Mesothelial cell of epicardium (in vitro differentiated cells): ENCODE results near the gene NOXA1. TPM values are rescaled to one million over a fixed set of nuclear protein-coding genes. Genes with fewer than 3 reads are reported as not detected.
A peak's percentile ranks its signal among the peaks of the same experiment; 100 is the strongest.

Experiments used
- DNase-seq, 2 experiments: peaks; one replicate each; pipeline ENCODE4 v3.0.0; 2021; ENCODE audit warnings: low spot score in 2 of 2; ENCODE audit not compliant: unreplicated experiment in 2 of 2
- H3K27ac Mint-ChIP-seq: 2 replicates; pipeline ENCODE4 v1.8.0; 2021; ENCODE audit warnings: mixed read lengths
- H3K27me3 Mint-ChIP-seq: 2 replicates; pipeline ENCODE4 v1.8.0; 2021; ENCODE audit warnings: low read depth, mixed read lengths
- H3K36me3 Mint-ChIP-seq: 2 replicates; pipeline ENCODE4 v1.8.0; 2021; ENCODE audit warnings: mixed read lengths
- H3K4me1 Mint-ChIP-seq: 2 replicates; pipeline ENCODE4 v1.8.0; 2021; ENCODE audit warnings: mixed read lengths
- H3K4me3 Mint-ChIP-seq: 2 replicates; pipeline ENCODE4 v1.8.0; 2021; ENCODE audit warnings: mild to moderate bottlenecking, moderate library complexity, mixed read lengths
- H3K9me3 Mint-ChIP-seq: 2 replicates; pipeline ENCODE4 v1.8.0; 2021; ENCODE audit warnings: mixed read lengths
- total RNA-seq: library from RNA; stranded (reverse); gene quantifications from 3 replicates; pipeline ENCODE4 v1.2.1, GENCODE V29; 2021
- TF ChIP-seq, protein P1 (sequence below): fragments of 200-600 bp; sonication (generic); IDR thresholded peaks from one replicate; pipeline ENCODE4 v1.5.0; 2021; ENCODE audit warnings: antibody characterized with exemption; ENCODE audit not compliant: unreplicated experiment

NOXA1 gene
- total RNA-seq, 1 donor from 2014 or later = 22.1 TPM

DNA sequence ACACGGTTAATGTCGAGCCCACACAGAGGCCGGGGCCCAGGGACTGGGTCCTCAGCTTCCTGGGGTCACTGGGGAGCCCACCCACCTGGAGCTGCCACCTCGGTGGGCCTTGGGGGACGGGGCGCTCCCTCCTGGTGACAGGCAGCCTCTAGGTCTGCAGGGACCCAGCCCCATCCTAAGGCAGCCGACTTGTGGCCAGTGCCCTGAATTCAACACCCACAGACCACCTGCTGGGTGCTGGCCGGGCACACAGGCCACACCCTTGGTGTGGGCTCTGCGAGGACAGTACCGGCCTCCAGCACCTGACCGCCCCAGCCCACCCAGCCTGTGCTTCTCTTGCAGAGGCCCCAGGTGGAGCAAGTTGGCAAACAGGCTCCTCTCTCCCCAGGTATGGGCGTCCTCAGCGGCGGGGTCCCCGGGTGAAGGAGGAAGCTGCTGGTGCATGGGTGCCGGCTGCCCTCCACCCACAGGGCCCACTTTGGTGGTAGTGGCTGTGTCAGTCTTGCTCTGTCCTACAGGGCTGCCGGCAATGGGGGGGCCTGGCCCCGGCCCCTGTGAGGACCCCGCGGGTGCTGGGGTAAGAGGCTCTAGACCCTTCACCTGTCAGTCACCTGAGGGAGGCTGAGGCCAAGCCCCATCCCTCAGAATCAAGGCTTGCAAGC is 9.6 kb downstream of the NOXA1 start:
- Mint-ChIP-seq H3K27ac (no peak overlapping the region), H3K27me3 (no peaks in the 10 kb centered on the region), H3K36me3 (no peaks in the 10 kb centered on the region), H3K9me3 (no peaks in the 10 kb centered on the region), H3K4me3 (no peak overlapping the region), H3K4me1 (no peaks in the 10 kb centered on the region)
- DNase-seq = peak in 1 of 2 experiments; percentile 13
- TF ChIP-seq, protein P1, sequence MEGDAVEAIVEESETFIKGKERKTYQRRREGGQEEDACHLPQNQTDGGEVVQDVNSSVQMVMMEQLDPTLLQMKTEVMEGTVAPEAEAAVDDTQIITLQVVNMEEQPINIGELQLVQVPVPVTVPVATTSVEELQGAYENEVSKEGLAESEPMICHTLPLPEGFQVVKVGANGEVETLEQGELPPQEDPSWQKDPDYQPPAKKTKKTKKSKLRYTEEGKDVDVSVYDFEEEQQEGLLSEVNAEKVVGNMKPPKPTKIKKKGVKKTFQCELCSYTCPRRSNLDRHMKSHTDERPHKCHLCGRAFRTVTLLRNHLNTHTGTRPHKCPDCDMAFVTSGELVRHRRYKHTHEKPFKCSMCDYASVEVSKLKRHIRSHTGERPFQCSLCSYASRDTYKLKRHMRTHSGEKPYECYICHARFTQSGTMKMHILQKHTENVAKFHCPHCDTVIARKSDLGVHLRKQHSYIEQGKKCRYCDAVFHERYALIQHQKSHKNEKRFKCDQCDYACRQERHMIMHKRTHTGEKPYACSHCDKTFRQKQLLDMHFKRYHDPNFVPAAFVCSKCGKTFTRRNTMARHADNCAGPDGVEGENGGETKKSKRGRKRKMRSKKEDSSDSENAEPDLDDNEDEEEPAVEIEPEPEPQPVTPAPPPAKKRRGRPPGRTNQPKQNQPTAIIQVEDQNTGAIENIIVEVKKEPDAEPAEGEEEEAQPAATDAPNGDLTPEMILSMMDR = no peak

DNA sequence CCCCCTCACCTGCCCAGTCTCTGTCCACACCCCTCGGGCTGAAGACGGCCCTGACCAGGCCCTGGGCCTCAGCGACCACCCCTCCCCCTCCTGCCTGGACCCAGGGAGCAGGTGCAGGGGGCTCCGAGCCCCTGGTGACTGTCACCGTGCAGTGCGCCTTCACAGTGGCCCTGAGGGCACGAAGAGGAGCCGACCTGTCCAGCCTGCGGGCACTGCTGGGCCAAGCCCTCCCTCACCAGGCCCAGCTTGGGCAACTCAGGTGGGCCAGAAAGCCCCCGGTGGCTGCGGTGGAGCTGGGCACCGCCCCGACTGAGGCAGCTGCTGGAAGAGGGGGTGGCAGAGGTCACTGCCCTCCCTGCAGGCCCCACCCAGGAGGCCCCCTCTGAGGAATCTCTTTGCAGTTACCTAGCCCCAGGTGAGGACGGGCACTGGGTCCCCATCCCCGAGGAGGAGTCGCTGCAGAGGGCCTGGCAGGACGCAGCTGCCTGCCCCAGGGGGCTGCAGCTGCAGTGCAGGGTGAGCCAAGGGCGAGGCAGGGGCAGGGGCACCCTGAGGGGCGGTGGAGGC is 10.2 kb downstream of the NOXA1 start:
- Mint-ChIP-seq H3K27ac (no peak overlapping the region), H3K4me1 (no peaks in the 10 kb centered on the region), H3K27me3 (no peaks in the 10 kb centered on the region), H3K36me3 (no peaks in the 10 kb centered on the region), H3K4me3 (no peak overlapping the region), H3K9me3 (no peaks in the 10 kb centered on the region)
- TF ChIP-seq, protein P1 = no peak
- DNase-seq = peak in 1 of 2 experiments; percentile 18

DNA sequence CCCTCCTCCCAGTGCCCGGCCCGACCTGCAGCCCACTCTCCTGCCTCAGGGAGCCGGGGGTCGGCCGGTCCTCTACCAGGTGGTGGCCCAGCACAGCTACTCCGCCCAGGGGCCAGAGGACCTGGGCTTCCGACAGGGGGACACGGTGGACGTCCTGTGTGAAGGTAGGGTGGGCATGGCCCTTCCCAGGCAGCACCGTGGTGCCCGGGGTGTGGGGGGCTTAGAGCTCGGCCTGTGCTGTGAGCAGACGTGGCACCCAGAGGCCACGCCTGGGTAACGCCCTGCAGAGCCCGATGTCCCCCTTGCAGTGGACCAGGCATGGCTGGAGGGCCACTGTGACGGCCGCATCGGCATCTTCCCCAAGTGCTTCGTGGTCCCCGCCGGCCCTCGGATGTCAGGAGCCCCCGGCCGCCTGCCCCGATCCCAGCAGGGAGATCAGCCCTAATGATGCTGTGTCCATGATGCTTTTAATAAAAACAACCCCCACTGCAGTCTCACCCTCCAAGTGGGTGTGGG is 10.8 kb downstream of the NOXA1 start:
- Mint-ChIP-seq H3K27me3 (no peaks in the 10 kb centered on the region), H3K9me3 (no peaks in the 10 kb centered on the region), H3K4me1 (no peaks in the 10 kb centered on the region), H3K27ac (no peak overlapping the region), H3K4me3 (no peak overlapping the region), H3K36me3 (no peaks in the 10 kb centered on the region)
- TF ChIP-seq, protein P1 = no peak
- DNase-seq = no peak

DNA sequence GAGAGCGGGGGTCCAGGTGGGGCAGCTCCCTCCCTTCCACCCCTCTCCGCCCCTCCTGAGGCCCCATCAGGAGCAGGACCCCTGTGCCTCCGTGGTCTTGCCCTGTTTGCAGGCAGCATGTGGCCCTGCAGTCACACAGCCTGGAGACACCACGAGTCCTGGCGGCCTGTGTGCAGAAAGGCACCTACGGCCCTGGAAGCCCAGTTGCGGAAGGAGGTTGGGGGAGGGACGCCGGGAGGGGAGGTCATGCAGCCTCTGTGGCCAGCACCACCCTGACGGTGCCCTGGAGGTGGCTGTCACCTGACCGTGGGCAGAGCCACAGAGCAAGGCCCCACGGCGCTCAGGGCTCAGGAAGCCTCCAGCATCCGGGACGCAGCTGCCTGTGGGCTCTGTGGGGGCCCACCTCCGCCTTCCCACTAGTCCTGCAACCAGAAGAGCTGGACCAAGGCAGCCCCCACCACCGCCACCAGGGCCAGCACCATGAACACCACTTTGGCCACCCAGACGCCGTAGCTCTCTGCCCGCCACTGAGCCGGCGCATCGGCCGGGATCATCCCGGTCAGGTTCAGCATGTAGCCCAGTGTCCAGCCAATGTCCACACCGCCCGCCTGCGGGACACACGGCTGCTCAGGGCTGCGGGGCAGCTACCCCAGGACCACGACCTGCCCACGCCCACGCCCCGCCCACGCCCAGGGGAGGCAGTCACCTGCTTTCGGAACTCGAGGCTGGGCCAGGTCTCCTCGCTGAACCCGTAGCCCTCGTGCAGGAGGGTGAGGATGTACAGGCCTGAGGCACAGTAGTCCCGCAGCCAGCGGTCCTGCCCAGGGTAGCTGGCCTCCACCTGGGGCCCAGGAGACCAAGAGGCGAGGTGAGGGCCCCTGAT is 11.5 kb downstream of the NOXA1 start:
- H3K4me3 Mint-ChIP-seq = no peak overlapping the region
- H3K27me3 Mint-ChIP-seq = no peaks in the 10 kb centered on the region
- TF ChIP-seq, protein P1 = no peak
- no peaks in the 10 kb centered on the region for H3K36me3 Mint-ChIP-seq
- H3K4me1 Mint-ChIP-seq = no peaks in the 10 kb centered on the region
- H3K9me3 Mint-ChIP-seq = no peaks in the 10 kb centered on the region
- peak in 1 of 2 experiments; percentile 23 for DNase-seq
- H3K27ac Mint-ChIP-seq = no peak overlapping the region

DNA sequence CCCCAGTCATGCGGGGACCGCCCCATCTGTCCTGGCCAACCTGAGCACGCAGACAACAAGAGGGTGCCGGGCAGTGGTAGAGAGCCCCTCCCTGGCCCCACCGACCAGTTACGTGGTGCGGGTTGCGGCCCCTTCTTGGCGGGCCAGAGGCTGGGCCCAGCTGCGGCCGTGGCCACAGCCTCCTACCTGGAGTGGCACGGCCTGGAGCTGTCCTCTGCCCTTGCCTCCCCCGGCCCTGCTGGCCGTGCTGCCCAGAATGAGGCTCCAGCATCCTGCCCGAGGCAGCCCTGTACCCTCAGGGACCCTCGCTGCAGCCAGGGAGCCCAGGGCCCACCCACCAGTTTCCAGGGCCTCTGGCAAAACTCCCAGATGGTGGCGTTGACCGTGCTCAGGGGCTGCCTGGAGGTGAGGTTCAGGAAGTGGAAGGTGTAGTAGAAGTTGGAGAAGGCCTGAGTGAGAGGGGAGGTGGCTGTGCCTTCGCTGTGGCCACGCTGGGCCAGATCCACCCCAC is 12.2 kb downstream of the NOXA1 start:
- peak in 1 of 2 experiments; percentile 16 for DNase-seq
- no peak overlapping the region for H3K4me3 Mint-ChIP-seq
- TF ChIP-seq, protein P1 = no peak
- no peaks in the 10 kb centered on the region for H3K9me3 Mint-ChIP-seq
- H3K27ac Mint-ChIP-seq = no peak overlapping the region
- no peaks in the 10 kb centered on the region for H3K36me3 Mint-ChIP-seq
- H3K27me3 Mint-ChIP-seq = no peaks in the 10 kb centered on the region
- no peaks in the 10 kb centered on the region for H3K4me1 Mint-ChIP-seq
